A549 treated with Hydrocortisone at 1 μM for 4 hours (cell line): ENCODE measurements around the gene ADCYAP1R1. TPM values are rescaled to one million over a fixed set of nuclear protein-coding genes. Genes with fewer than 3 reads are reported as not detected.

Source experiments
- total RNA-seq: library from RNA; stranded (reverse); fragments of 200-300 nt; extraction: Qiagen RNA extraction; gene quantifications from 5 replicates; pipeline ENCODE4 v1.2.3, GENCODE V29; 2022

Gene ADCYAP1R1
- 0.06 to 0.10 TPM in 2 of 5 replicates, not detected in the others for total RNA-seq

DNA sequence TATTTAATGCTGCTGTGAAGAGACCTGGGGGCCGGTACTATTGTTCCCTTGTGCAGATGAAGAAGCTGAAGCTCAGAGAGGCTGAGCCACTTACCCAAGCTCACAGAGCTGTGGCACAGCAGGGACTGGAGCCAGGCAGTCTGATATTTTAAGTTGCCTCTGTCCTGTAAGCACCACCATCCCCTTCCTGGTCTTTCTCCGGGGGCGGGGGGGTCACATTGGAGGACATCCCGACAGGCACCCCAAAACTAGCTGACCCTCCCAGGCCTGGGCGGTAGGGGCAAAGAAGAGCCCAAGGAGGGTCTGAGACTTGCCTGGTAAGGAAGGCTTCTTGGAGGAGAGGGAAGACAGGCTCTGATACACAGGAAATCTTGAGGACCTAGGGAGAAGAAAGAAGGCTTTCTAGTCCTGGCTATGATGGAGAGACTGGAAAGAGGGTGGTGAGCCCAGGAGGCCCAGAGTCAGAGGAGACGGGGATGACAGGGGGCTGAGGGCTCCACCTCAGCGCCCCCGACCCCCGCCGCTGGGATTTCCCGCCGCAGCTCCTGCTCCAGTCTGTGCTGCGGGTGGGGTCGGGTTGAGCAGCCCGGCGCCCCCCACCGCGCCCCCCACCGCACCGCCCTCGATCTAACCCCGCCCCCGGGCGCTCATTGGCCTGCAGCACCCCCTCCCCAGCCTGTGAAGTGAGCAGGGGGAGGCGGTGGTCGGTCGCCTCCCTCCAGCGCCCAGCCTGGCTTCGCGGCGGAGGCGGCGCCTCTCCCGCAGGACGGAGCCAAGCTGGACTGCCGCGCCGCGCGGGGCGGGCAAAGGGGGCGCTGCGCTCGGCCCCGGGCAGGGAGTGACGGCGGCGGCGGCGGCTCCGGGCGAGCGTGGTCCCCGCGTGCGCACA lies at the start of gene ADCYAP1R1:
Gene ADCYAP1R1, plus strand, starts transcription at position 711 of the 889 bp plus-strand sequence. CDS start 10,957 bp downstream, outside the sequence.

Other genes with a start within 250 kb of the ADCYAP1R1 start
- gene AQP1, start 140.5 kb upstream of the ADCYAP1R1 start, total RNA-seq, result 0.37 to 0.52 TPM (median 0.45 TPM) in 5 replicates
- gene GHRHR, start 88.4 kb upstream of the ADCYAP1R1 start, total RNA-seq, result 0.41 TPM in 1 of 5 replicates, not detected in the others